ENCODE data around the gene SCUBE1. TPM values are rescaled to one million over a fixed set of nuclear protein-coding genes. Genes with fewer than 3 reads are reported as not detected.
A peak's percentile ranks its signal among the peaks of the same experiment; 100 is the strongest.

The SCUBE1 gene
- total and polyA plus RNA-seq, 9 donors, result 5.5 to 202 (median 49.0) TPM

DNA sequence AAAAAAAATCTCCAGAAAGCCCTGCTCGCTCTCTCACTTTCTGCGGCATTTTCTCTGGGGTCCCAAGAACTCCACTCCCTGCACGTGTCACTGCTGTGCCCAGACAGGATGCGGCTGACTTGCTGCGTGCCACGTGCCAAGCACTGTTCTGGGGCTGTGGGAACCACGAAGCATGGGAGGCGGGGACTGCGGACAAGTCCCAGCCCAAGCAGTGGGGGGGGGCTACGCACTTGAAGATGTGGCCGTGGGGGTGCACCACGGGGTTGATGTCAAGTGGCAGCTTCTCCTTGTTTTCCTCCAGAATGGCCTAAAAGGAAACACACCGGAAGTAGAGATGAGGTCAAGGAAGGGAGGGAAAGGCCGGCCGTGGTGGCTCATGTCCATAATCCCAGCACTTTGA is 167.1 kb downstream of the SCUBE1 start:
- intact Hi-C loops (cut with DNase I), result no loop called here
- peaks cover 7% of the 10 kb centered on the region for H3K36me3 ChIP-seq

DNA sequence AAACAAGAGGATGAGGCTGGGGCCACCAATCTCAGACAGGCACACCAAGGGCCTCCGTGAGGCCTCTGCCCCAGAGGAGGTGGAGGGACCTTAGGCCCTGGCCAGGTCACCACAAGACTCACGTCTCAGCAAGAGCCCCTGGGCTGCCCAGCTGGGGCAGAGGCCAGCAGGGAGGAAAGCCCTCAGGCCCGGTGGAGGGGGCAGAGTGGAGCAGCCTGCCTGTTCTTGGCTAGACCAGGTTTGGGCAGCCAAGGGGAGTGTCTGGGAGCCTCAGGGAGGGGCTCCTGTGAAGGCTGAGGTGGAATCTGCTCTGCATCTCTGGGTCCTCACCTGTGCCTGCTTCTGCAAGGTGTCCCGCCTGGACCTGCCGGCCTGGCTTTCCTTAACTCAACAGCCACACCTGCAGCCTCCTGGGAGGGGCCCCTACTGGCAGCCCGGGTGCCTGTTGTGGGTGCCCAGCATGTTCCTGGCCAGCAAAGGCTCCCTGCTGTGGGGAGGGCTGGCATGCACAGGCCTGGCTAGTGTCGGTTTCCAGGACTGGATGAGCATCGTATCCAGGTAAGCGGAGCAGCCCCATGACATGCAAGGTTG is 168.1 kb downstream of the SCUBE1 start:
- no peaks in the 10 kb centered on the region for H3K9me3 ChIP-seq
- no peak overlapping the region for H3K4me3 ChIP-seq
- no peak for DNase-seq
- H3K36me3 ChIP-seq, result peaks cover 7% of the 10 kb centered on the region
- intact Hi-C loops (cut with DNase I), result no loop called here
- WGBS, 3 donors, result 84 to 89% (median 89%) methylated on average over 8 to 9 of the region's 9 CpGs
- no peak overlapping the region for H3K27ac ChIP-seq
- no peaks in the 10 kb centered on the region for H3K27me3 ChIP-seq
- H3K4me1 ChIP-seq (ENCODE audit: insufficient read depth), result no peaks in the 10 kb centered on the region
- TF ChIP-seq EP300 (IDR thresholded peaks at IDR 0.05) (no peak), POLR2A (IDR thresholded peaks at IDR 0.05) (no peak)
- TF ChIP-seq, protein P1, sequence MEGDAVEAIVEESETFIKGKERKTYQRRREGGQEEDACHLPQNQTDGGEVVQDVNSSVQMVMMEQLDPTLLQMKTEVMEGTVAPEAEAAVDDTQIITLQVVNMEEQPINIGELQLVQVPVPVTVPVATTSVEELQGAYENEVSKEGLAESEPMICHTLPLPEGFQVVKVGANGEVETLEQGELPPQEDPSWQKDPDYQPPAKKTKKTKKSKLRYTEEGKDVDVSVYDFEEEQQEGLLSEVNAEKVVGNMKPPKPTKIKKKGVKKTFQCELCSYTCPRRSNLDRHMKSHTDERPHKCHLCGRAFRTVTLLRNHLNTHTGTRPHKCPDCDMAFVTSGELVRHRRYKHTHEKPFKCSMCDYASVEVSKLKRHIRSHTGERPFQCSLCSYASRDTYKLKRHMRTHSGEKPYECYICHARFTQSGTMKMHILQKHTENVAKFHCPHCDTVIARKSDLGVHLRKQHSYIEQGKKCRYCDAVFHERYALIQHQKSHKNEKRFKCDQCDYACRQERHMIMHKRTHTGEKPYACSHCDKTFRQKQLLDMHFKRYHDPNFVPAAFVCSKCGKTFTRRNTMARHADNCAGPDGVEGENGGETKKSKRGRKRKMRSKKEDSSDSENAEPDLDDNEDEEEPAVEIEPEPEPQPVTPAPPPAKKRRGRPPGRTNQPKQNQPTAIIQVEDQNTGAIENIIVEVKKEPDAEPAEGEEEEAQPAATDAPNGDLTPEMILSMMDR (IDR thresholded peaks at IDR 0.05), result no peak

More for the DNA sequence above, 167.1 kb downstream of the SCUBE1 start:
- 77 to 81% (median 77%) methylated on average over 15 of the region's 15 CpGs for WGBS, 3 donors
- no peak overlapping the region for H3K4me3 ChIP-seq
- no peaks in the 10 kb centered on the region for H3K9me3 ChIP-seq
- H3K27ac ChIP-seq, result no peak overlapping the region
- TF ChIP-seq EP300 (IDR thresholded peaks at IDR 0.05), result no peak
- TF ChIP-seq POLR2A (IDR thresholded peaks at IDR 0.05), result no peak
- TF ChIP-seq, protein P1 (IDR thresholded peaks at IDR 0.05), result no peak
- H3K27me3 ChIP-seq, result no peaks in the 10 kb centered on the region
- H3K4me1 ChIP-seq (ENCODE audit: insufficient read depth), result no peaks in the 10 kb centered on the region
- peak in 1 of 5 donors; percentile 35 for DNase-seq

DNA sequence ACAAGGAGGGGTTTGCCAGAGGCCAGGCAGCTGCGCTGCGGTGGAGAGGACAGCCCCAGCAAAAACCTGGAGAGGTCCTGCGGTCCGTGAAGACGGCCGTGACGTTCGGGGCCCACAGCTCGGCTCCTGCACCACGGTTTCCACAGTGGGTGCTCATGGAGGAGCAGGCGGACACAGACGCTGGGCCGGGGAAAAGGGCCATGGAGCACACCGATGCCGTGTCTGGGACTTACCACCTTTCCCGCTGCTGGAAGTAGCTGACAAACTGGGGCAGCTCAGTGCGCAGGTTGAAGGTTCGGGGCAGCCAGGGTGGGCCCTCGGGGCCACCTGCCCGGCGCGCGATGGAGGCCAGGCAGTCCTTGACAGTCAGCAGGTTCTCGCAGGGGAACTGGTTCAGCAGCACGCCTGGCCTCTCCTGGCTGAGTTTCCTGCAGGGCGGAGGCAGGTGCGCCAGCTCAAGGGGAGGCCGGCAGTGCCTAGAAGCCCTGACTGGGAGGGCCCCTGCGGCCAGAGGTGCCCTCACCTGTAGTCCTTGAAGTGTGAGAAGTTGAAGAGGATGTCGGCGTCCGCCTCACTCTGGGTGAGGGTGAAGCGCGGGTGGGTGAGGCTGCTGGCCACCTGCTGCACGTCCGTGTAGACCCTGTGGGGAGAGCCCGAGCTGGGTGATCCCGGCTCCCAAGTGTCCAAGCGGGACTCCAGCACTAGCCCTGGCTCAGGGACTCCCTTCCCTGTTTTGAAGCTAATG is 169.0 kb downstream of the SCUBE1 start:
- intact Hi-C loops (cut with DNase I), result no loop called here
- no peak overlapping the region for H3K27ac ChIP-seq
- no peak for TF ChIP-seq EP300 (IDR thresholded peaks at IDR 0.05)
- TF ChIP-seq POLR2A (IDR thresholded peaks at IDR 0.05), result no peak
- TF ChIP-seq, protein P1 (IDR thresholded peaks at IDR 0.05), result no peak
- H3K36me3 ChIP-seq, result peaks cover 7% of the 10 kb centered on the region
- H3K4me3 ChIP-seq, result no peak overlapping the region
- no peaks in the 10 kb centered on the region for H3K9me3 ChIP-seq
- no peaks in the 10 kb centered on the region for H3K4me1 ChIP-seq (ENCODE audit: insufficient read depth)
- WGBS, 3 donors, result 93 to 95% (median 94%) methylated on average over 37 to 39 of the region's 39 CpGs
- no peaks in the 10 kb centered on the region for H3K27me3 ChIP-seq
- DNase-seq, result peak in 1 of 5 donors; percentile 31

DNA sequence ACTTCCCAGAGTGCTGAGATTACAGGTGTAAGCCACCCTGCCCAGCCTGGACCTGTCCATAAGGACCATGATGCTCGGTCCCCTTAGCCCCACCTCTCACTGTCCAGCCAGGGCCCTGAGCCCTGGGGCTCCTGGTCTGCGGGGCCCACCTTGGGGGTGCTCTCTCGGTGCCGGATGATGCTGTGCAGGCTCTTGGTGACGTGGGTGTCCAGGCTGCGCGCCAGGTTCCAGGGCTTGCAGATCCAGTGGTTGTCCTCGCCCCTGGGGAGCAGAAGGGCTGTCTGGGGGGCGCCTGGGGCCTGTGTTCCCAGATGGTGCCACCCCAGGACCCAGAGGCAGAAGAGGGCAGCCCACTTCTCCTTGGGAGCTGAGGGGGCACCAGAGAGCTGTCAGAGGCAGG is 169.6 kb downstream of the SCUBE1 start:
- Histone ChIP-seq H3K27me3 (no peaks in the 10 kb centered on the region), H3K27ac (no peak overlapping the region), H3K4me3 (no peak overlapping the region), H3K4me1 (ENCODE audit: insufficient read depth) (no peaks in the 10 kb centered on the region), H3K9me3 (no peaks in the 10 kb centered on the region), H3K36me3 (peaks cover 7% of the 10 kb centered on the region)
- no peak for DNase-seq
- 96 to 98% (median 96%) methylated on average over 9 of the region's 9 CpGs for WGBS, 3 donors
- TF ChIP-seq, protein P1 (IDR thresholded peaks at IDR 0.05), result no peak
- intact Hi-C loops (cut with DNase I), result no loop called here
